IPS-15b (cell line): ENCODE data around the gene RNF128.

Experiments
- H3K27me3 ChIP-seq: one replicate; pipeline ENCODE4 v1.6.1; 2013; ENCODE audit warnings: low read length; ENCODE audit not compliant: control insufficient read depth, insufficient read depth
- H3K36me3 ChIP-seq: one replicate; pipeline ENCODE4 v1.6.1; 2013; ENCODE audit warnings: low read length; ENCODE audit not compliant: control insufficient read depth, insufficient read depth
- H3K4me1 ChIP-seq: one replicate; pipeline ENCODE4 v1.6.1; 2013; ENCODE audit warnings: mild to moderate bottlenecking, low read length; ENCODE audit not compliant: control insufficient read depth, insufficient read depth
- H3K4me3 ChIP-seq: one replicate; pipeline ENCODE4 v1.5.1; 2013; ENCODE audit warnings: low read depth, low read length
- H3K9ac ChIP-seq: one replicate; pipeline ENCODE4 v1.6.1; 2013; ENCODE audit warnings: low read depth, mild to moderate bottlenecking, low read length
- H3K9me3 ChIP-seq: one replicate; pipeline ENCODE4 v1.6.1; 2013; ENCODE audit warnings: mild to moderate bottlenecking, low read length; ENCODE audit not compliant: control insufficient read depth, insufficient read depth

Gene RNF128

GRCh38 chrX:106726485-106727437, at the start of gene RNF128:
Gene RNF128, plus strand, starts transcription at chrX:106726701. Its CDS starts 213 bp downstream, at chrX:106726914.
- no peak within 1 kb of the TSS for H3K9ac ChIP-seq
- peak within 1 kb of the TSS; percentile 85 for H3K4me3 ChIP-seq
- no peaks in the 10 kb centered on the region for H3K9me3 ChIP-seq
- H3K4me1 ChIP-seq: peaks cover 5% of the 10 kb centered on the region
- H3K36me3 ChIP-seq: no peaks in the 10 kb centered on the region
- peaks cover 59% of the 10 kb centered on the region for H3K27me3 ChIP-seq

- H3K36me3 ChIP-seq: no peaks in the 10 kb centered on the region
- H3K9me3 ChIP-seq: no peaks in the 10 kb centered on the region
- H3K4me1 ChIP-seq: no peaks in the 10 kb centered on the region
- no peaks in the 10 kb centered on the region for H3K27me3 ChIP-seq
- no peak overlapping the region for H3K9ac ChIP-seq
- H3K4me3 ChIP-seq: no peak overlapping the region
These were observed 45.8 kb upstream of the RNF128 start for GRCh38 chrX:106680716-106681115.

GRCh38 chrX:106684207-106684606, 42.3 kb upstream of the RNF128 start:
- no peaks in the 10 kb centered on the region for H3K4me1 ChIP-seq
- H3K9ac ChIP-seq: no peak overlapping the region

GRCh38 chrX:106692425-106693065, 34.0 kb upstream of the RNF128 start:
- H3K4me3 ChIP-seq: no peak overlapping the region
- no peak overlapping the region for H3K9ac ChIP-seq
- no peaks in the 10 kb centered on the region for H3K4me1 ChIP-seq
- H3K36me3 ChIP-seq: no peaks in the 10 kb centered on the region
- no peaks in the 10 kb centered on the region for H3K9me3 ChIP-seq
- H3K27me3 ChIP-seq: no peaks in the 10 kb centered on the region

More at GRCh38 chrX:106684207-106684606, 42.3 kb upstream of the RNF128 start:
- no peaks in the 10 kb centered on the region for H3K9me3 ChIP-seq
- no peaks in the 10 kb centered on the region for H3K36me3 ChIP-seq
- H3K4me3 ChIP-seq: no peak overlapping the region
- no peaks in the 10 kb centered on the region for H3K27me3 ChIP-seq

GRCh38 chrX:106696502-106696901, 30.0 kb upstream of the RNF128 start:
- H3K9ac ChIP-seq: no peak overlapping the region
- H3K4me1 ChIP-seq: no peaks in the 10 kb centered on the region
- H3K4me3 ChIP-seq: no peak overlapping the region
- H3K9me3 ChIP-seq: no peaks in the 10 kb centered on the region
- no peaks in the 10 kb centered on the region for H3K27me3 ChIP-seq
- H3K36me3 ChIP-seq: no peaks in the 10 kb centered on the region

- Histone ChIP-seq H3K36me3 (no peaks in the 10 kb centered on the region), H3K9me3 (no peaks in the 10 kb centered on the region), H3K27me3 (no peaks in the 10 kb centered on the region), H3K4me1 (no peaks in the 10 kb centered on the region), H3K4me3 (no peak overlapping the region), H3K9ac (no peak overlapping the region)
These were observed 27.8 kb upstream of the RNF128 start for GRCh38 chrX:106698693-106699092.

GRCh38 chrX:106702636-106703035, 23.9 kb upstream of the RNF128 start:
- Histone ChIP-seq H3K36me3 (no peaks in the 10 kb centered on the region), H3K4me3 (no peak overlapping the region), H3K4me1 (no peaks in the 10 kb centered on the region), H3K27me3 (no peaks in the 10 kb centered on the region), H3K9ac (no peak overlapping the region), H3K9me3 (no peaks in the 10 kb centered on the region)

GRCh38 chrX:106706466-106706865, 20.0 kb upstream of the RNF128 start:
- H3K27me3 ChIP-seq: no peaks in the 10 kb centered on the region
- H3K9ac ChIP-seq: no peak overlapping the region
- no peaks in the 10 kb centered on the region for H3K9me3 ChIP-seq
- H3K4me3 ChIP-seq: no peak overlapping the region
- no peaks in the 10 kb centered on the region for H3K4me1 ChIP-seq
- no peaks in the 10 kb centered on the region for H3K36me3 ChIP-seq

- no peak overlapping the region for H3K9ac ChIP-seq
- no peak overlapping the region for H3K4me3 ChIP-seq
- H3K4me1 ChIP-seq: no peaks in the 10 kb centered on the region
- no peaks in the 10 kb centered on the region for H3K36me3 ChIP-seq
- no peaks in the 10 kb centered on the region for H3K27me3 ChIP-seq
- no peaks in the 10 kb centered on the region for H3K9me3 ChIP-seq
These were observed 18.6 kb upstream of the RNF128 start for GRCh38 chrX:106707771-106708454.

- no peaks in the 10 kb centered on the region for H3K27me3 ChIP-seq
- no peaks in the 10 kb centered on the region for H3K9me3 ChIP-seq
- no peak overlapping the region for H3K9ac ChIP-seq
- H3K36me3 ChIP-seq: no peaks in the 10 kb centered on the region
- no peaks in the 10 kb centered on the region for H3K4me1 ChIP-seq
- H3K4me3 ChIP-seq: no peak overlapping the region
These were observed 15.7 kb upstream of the RNF128 start for GRCh38 chrX:106710771-106711170.

GRCh38 chrX:106711375-106711774, 15.1 kb upstream of the RNF128 start:
- Histone ChIP-seq H3K27me3 (no peaks in the 10 kb centered on the region), H3K36me3 (no peaks in the 10 kb centered on the region), H3K4me1 (no peaks in the 10 kb centered on the region), H3K4me3 (no peak overlapping the region), H3K9ac (no peak overlapping the region), H3K9me3 (no peaks in the 10 kb centered on the region)
